Measurements from ENCODE around the gene PROX2. TPM values are rescaled to one million over a fixed set of nuclear protein-coding genes. Genes with fewer than 3 reads are reported as not detected.

The PROX2 gene
- total RNA-seq = under 1 TPM; 0.07 to 0.41 TPM

DNA sequence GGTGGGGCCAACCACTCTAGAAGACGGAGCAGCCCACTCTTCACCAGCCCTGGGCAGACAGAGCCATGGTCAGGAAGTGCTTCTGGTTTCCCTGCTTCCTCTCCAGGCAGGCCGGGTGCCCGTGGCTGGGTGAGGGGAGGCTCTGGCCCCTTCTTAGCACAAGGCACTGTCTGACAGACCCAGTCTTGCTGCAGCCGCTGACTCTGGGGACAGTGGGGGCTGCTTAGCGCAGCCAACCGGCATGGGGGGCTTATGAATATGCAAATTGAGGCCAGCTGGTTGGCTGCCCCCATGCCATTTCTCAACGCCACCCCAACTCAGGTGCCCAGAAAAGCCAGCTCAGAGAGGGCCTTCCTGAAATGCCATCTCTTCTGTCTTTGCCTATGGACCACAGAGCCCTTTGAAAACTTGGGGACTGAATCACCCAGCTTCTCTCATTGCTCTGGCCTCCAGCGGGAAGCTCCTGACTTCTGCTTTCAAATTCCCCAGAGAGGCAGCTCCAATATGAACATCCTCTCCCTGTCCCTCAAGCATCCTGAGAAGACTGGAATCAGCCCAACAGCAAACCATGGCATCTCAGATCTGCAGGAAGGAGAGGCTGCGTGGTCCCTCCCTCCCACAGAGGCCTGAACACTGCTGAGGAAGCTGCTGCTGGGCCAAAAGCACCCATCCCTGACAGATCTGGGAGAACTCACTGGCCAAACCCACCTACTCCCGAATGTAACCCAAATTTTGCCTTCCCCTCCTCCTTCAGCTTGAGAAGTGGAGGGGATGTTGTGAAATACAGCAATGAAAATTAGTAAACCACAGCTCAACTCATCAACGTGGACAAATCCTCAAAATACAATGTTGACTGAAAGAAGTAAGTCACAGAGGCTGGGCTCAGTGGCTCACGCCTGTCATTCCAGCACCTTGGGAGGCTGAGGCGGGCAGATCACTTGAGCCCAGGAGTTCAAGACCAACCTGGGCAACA lies at the start of gene PROX2:
PROX2 (minus strand) TSS at position 205 of the 973 bp plus-strand sequence. CDS start 12,311 bp downstream, outside the sequence.
- intact Hi-C loops (cut with micrococcal nuclease) = no loop called here
- H3K4me1 Mint-ChIP-seq (ENCODE audit: low read depth) = peaks cover 38% of the 10 kb centered on the region
- no peaks in the 10 kb centered on the region for H3K9me3 Mint-ChIP-seq
- no peak within 1 kb of the TSS for H3K27ac Mint-ChIP-seq
- peak; percentile 30 for DNase-seq
- peak within 1 kb of the TSS; percentile 40 for H3K4me3 Mint-ChIP-seq
- CTCF ChIA-PET = interaction anchor here (0.6 to 6.0 kb wide), 9 partner anchors 8 to 267 kb away, joined by 3 to 73 read pairs (median 4); no protein-coding TSS in a partner anchor
- H3K36me3 Mint-ChIP-seq (ENCODE audit: low read depth) = no peaks in the 10 kb centered on the region
- no peaks in the 10 kb centered on the region for H3K27me3 Mint-ChIP-seq (ENCODE audit: low read depth)

GRCh38 chr14:74924061-74924460 lies 48.1 kb upstream of the PROX2 start:
- H3K36me3 Mint-ChIP-seq (ENCODE audit: low read depth) = no peaks in the 10 kb centered on the region
- intact Hi-C loops (cut with micrococcal nuclease) = no loop called here
- CTCF ChIA-PET = interaction anchor here (1.4 to 3.1 kb wide), 4 partner anchors 18 to 63 kb away, joined by 3 to 18 read pairs (median 6); no protein-coding TSS in a partner anchor
- H3K4me3 Mint-ChIP-seq = peak overlapping the region; percentile 0
- no peak overlapping the region for H3K27ac Mint-ChIP-seq
- no peaks in the 10 kb centered on the region for H3K9me3 Mint-ChIP-seq
- H3K27me3 Mint-ChIP-seq (ENCODE audit: low read depth) = no peaks in the 10 kb centered on the region
- DNase-seq = no peak
- peaks cover 13% of the 10 kb centered on the region for H3K4me1 Mint-ChIP-seq (ENCODE audit: low read depth)

DNA sequence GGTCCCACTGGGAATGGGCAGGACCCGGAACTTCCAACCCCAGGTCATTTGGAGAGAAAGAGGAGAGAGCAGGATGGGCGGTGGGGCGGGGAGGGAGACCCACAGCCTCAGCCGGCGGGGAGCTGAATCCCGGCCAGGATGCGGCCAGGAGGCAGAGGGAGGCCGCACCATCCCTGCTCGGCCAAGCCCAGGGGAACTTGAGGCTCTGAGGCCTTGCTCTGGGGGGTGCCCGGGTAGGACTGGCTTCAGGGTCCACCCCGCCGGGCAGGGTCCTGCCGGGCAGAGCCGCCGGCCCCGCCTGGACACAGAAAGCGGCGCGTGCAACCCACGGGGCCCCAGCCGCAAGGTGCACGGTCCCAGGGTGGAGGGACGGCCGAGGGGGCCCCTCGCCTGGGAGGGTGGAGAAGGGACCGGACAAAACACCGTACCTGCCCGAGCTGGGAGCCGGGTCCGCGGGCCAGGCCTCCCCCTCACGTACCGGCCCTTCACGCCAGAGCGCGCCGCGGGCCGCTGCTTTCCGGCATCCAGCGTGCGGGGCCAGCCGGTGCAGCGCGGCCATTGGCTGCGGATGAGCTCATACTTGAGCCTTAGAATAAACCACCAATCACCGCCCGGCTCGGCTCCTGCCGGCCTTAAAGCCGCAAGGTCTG lies 46.9 kb upstream of the PROX2 start, which contains the start of gene RPS6KL1:
RPS6KL1 (minus strand) TSS at position 509 of the 650 bp plus-strand sequence. CDS start 1,719 bp downstream, outside the sequence.
- intact Hi-C loops (cut with micrococcal nuclease) = no loop called here
- Mint-ChIP-seq H3K27me3 (ENCODE audit: low read depth) (no peaks in the 10 kb centered on the region), H3K27ac (no peak within 1 kb of the TSS), H3K4me1 (ENCODE audit: low read depth) (peaks cover 12% of the 10 kb centered on the region), H3K9me3 (no peaks in the 10 kb centered on the region), H3K4me3 (peak within 1 kb of the TSS; percentile 73), H3K36me3 (ENCODE audit: low read depth) (no peaks in the 10 kb centered on the region)
- CTCF ChIA-PET = interaction anchor here (0.9 to 3.1 kb wide), 6 partner anchors 16 to 62 kb away, joined by 3 to 18 read pairs (median 4); no protein-coding TSS in a partner anchor
- DNase-seq = peak; percentile 78

- Mint-ChIP-seq H3K27me3 (ENCODE audit: low read depth) (no peaks in the 10 kb centered on the region), H3K9me3 (no peaks in the 10 kb centered on the region), H3K27ac (no peak overlapping the region), H3K4me3 (peak overlapping the region; percentile 73), H3K4me1 (ENCODE audit: low read depth) (peaks cover 12% of the 10 kb centered on the region), H3K36me3 (ENCODE audit: low read depth) (peaks cover 2% of the 10 kb centered on the region)
- intact Hi-C loops (cut with micrococcal nuclease) = no loop called here
- DNase-seq = no peak
- CTCF ChIA-PET = interaction anchor here (0.9 to 3.1 kb wide), 5 partner anchors 16 to 166 kb away, joined by 3 to 18 read pairs (median 5); no protein-coding TSS in a partner anchor
These were observed 46.2 kb upstream of the PROX2 start for GRCh38 chr14:74921987-74922751.

DNA sequence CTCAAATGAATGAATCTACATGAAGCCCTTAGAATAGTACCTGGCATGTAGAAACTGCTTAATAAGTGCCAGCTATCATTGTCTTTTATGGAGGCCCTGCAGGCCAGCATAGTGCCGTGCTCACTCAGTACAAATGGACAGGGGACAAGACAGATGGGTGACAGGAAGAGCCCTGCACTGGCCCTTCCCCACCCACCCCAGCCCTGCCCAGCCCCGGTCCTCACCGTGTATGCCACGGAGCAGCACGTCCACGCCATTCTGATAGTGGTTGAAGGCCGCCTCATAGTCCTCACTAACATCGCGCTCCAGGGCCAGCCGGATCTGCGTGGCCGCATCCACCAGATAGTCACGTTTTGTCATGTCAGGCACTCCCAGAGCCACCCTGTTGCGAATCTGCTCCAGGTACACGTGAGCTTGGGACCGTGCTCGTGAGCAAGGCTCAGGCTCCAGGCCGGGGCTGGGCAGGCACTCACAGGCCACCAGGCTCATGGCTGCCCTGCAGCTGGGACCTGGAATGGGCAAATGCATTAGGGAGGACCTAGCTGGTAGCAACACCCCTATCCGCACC lies 45.2 kb upstream of the PROX2 start:
- no peaks in the 10 kb centered on the region for H3K9me3 Mint-ChIP-seq
- no peak overlapping the region for H3K27ac Mint-ChIP-seq
- no peaks in the 10 kb centered on the region for H3K27me3 Mint-ChIP-seq (ENCODE audit: low read depth)
- peaks cover 12% of the 10 kb centered on the region for H3K4me1 Mint-ChIP-seq (ENCODE audit: low read depth)
- CTCF ChIA-PET = interaction anchor here (1.1 to 3.1 kb wide), 5 partner anchors 15 to 167 kb away, joined by 3 to 18 read pairs (median 3); no protein-coding TSS in a partner anchor
- no peak for DNase-seq
- peaks cover 2% of the 10 kb centered on the region for H3K36me3 Mint-ChIP-seq (ENCODE audit: low read depth)
- no peak overlapping the region for H3K4me3 Mint-ChIP-seq
- intact Hi-C loops (cut with micrococcal nuclease) = no loop called here

GRCh38 chr14:74920281-74920680 lies 44.3 kb upstream of the PROX2 start:
- intact Hi-C loops (cut with micrococcal nuclease) = no loop called here
- peaks cover 12% of the 10 kb centered on the region for H3K4me1 Mint-ChIP-seq (ENCODE audit: low read depth)
- DNase-seq = no peak
- no peaks in the 10 kb centered on the region for H3K9me3 Mint-ChIP-seq
- H3K27ac Mint-ChIP-seq = no peak overlapping the region
- no peaks in the 10 kb centered on the region for H3K27me3 Mint-ChIP-seq (ENCODE audit: low read depth)
- H3K4me3 Mint-ChIP-seq = no peak overlapping the region
- CTCF ChIA-PET = interaction anchor here (1.1 to 1.2 kb wide), 2 partner anchors 25 to 59 kb away, joined by 3 read pairs; no protein-coding TSS in a partner anchor
- H3K36me3 Mint-ChIP-seq (ENCODE audit: low read depth) = peaks cover 4% of the 10 kb centered on the region

GRCh38 chr14:74919421-74920165 lies 43.6 kb upstream of the PROX2 start:
- Mint-ChIP-seq H3K27ac (no peak overlapping the region), H3K36me3 (ENCODE audit: low read depth) (peaks cover 4% of the 10 kb centered on the region), H3K27me3 (ENCODE audit: low read depth) (no peaks in the 10 kb centered on the region), H3K4me1 (ENCODE audit: low read depth) (peaks cover 12% of the 10 kb centered on the region), H3K9me3 (no peaks in the 10 kb centered on the region), H3K4me3 (no peak overlapping the region)
- CTCF ChIA-PET = interaction anchor here (1.1 to 2.3 kb wide), 2 partner anchors 59 kb away, joined by 3 to 7 read pairs; no protein-coding TSS in a partner anchor
- intact Hi-C loops (cut with micrococcal nuclease) = no loop called here
- DNase-seq = no peak

GRCh38 chr14:74918380-74918779 lies 42.4 kb upstream of the PROX2 start:
- DNase-seq = no peak
- intact Hi-C loops (cut with micrococcal nuclease) = no loop called here
- Mint-ChIP-seq H3K27me3 (ENCODE audit: low read depth) (no peaks in the 10 kb centered on the region), H3K9me3 (no peaks in the 10 kb centered on the region), H3K4me1 (ENCODE audit: low read depth) (peaks cover 8% of the 10 kb centered on the region), H3K27ac (no peak overlapping the region), H3K36me3 (ENCODE audit: low read depth) (peaks cover 4% of the 10 kb centered on the region), H3K4me3 (no peak overlapping the region)
- CTCF ChIA-PET = interaction anchor here (0.6 to 2.3 kb wide), 3 partner anchors 13 to 71 kb away, joined by 4 to 19 read pairs (median 7); no protein-coding TSS in a partner anchor

DNA sequence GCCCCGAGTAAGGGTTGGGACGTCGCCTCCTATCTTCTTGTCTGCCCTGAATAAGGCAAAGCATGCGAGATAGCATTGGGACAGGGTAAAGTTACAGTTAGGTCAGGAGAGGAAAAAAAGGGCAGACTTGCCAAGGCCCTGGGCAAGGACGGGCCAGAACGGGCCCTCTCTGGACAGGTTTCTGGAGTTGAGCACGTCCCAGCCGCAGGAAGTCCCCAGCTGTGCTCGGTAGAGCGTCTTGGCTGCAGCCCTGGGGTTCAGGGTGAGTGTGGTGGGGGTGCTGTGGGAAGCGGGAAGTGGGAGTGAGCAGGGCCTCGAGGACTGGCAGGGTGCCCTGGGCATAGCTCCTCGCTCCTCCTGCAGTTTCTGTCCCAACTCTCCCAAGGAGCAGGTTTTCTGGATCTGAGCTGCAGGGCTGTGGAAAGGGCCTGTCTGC lies 41.7 kb upstream of the PROX2 start:
- Mint-ChIP-seq H3K4me1 (ENCODE audit: low read depth) (peaks cover 8% of the 10 kb centered on the region), H3K36me3 (ENCODE audit: low read depth) (peaks cover 4% of the 10 kb centered on the region), H3K27me3 (ENCODE audit: low read depth) (no peaks in the 10 kb centered on the region), H3K4me3 (no peak overlapping the region), H3K9me3 (no peaks in the 10 kb centered on the region), H3K27ac (no peak overlapping the region)
- CTCF ChIA-PET = interaction anchor here (1.6 to 2.3 kb wide), 3 partner anchors 12 to 171 kb away, joined by 6 to 19 read pairs (median 7); no protein-coding TSS in a partner anchor
- intact Hi-C loops (cut with micrococcal nuclease) = no loop called here
- no peak for DNase-seq

DNA sequence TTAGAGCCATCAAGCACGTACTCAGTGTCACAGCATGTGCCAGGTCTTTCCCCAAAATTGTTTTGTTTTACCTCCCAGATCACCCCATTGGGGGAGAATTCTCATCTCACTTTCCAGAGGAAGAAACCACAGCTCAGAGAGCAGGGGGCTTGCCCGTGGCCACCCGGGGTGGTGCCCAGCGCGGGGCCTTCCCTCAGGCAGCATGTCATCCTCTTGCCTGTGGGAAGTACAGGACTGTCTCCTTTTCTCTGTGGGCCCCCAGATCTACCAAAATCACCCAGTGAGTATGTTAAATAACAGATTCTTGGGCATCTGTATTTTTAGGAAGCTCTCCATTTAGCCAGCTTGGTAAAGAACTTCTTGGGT lies 41.2 kb upstream of the PROX2 start:
- intact Hi-C loops (cut with micrococcal nuclease) = no loop called here
- no peak overlapping the region for H3K27ac Mint-ChIP-seq
- H3K4me3 Mint-ChIP-seq = no peak overlapping the region
- peaks cover 4% of the 10 kb centered on the region for H3K36me3 Mint-ChIP-seq (ENCODE audit: low read depth)
- H3K4me1 Mint-ChIP-seq (ENCODE audit: low read depth) = peaks cover 3% of the 10 kb centered on the region
- CTCF ChIA-PET = interaction anchor here (1.6 to 2.3 kb wide), 3 partner anchors 11 to 171 kb away, joined by 6 to 19 read pairs (median 7); no protein-coding TSS in a partner anchor
- no peaks in the 10 kb centered on the region for H3K27me3 Mint-ChIP-seq (ENCODE audit: low read depth)
- H3K9me3 Mint-ChIP-seq = no peaks in the 10 kb centered on the region
- DNase-seq = no peak
